A549 (cell line): ENCODE data around the gene MAP3K7. TPM values are rescaled to one million over a fixed set of nuclear protein-coding genes. Genes with fewer than 3 reads are reported as not detected.

ENCODE experiments used
- ATAC-seq, 2 experiments: fragments of 200-7000 bp in 1 of 2; fragments of >200 bp in 1 of 2; cut with Nextera tagmentation in 1 of 2; cut with Tn5 transposase in 1 of 2; 3 replicates each; pipeline versions ENCODE4 v1.8.0 to v1.9.1; 2018 to 2020; ENCODE audit warnings: mild to moderate bottlenecking in 1 of 2, moderate library complexity in 1 of 2
- CTCF ChIA-PET: fragments of 300-600 bp; sonication (Branson Sonifier 250); formaldehyde crosslinking; extraction: SDS; loops from one replicate; lab custom pipeline; 2021; ENCODE audit warnings: antibody characterized with exemption, inconsistent platforms; lab: Yijun Ruan, JAX
- POLR2A ChIA-PET: fragments of 350-600 bp; formaldehyde crosslinking; extraction: SDS; loops from one replicate; lab custom pipeline; 2021; ENCODE audit warnings: antibody characterized with exemption, inconsistent platforms; lab: Yijun Ruan, JAX
- DNase-seq, 2 experiments: peaks; one replicate each; pipeline versions ENCODE4 v3.0.0 to v3.0.0-alpha.2; 2011 to 2016; ENCODE audit warnings: low read depth in 1 of 2, low spot score in 1 of 2
- FAIRE-seq: peaks from 2 replicates; lab custom pipeline; 2011; peaks lifted over from hg19 to GRCh38; lab: Jason Lieb, UNC
- H3K27ac ChIP-seq, 2 experiments: fragments of >200 bp; sonication (Bioruptor Twin); formaldehyde crosslinking; 3 replicates each; pipeline ENCODE4 v1.5.1; 2016 to 2017
- H3K4me1 ChIP-seq: fragments of >200 bp; sonication (Bioruptor Twin); formaldehyde crosslinking; 3 replicates; pipeline ENCODE4 v1.6.1; 2016
- H3K4me2 ChIP-seq: fragments of >200 bp; sonication (Bioruptor Twin); formaldehyde crosslinking; 3 replicates; pipeline ENCODE4 v1.6.1; 2016
- H3K4me3 ChIP-seq: fragments of >200 bp; sonication (Bioruptor Twin); formaldehyde crosslinking; 3 replicates; pipeline ENCODE4 v1.5.1; 2016
- H3K9me3 ChIP-seq: fragments of >200 bp; sonication (Bioruptor Twin); formaldehyde crosslinking; 3 replicates; pipeline ENCODE4 v1.6.1; 2016
- BHLHE40 ChIP-seq: IDR thresholded peaks from 2 replicates; pipeline ENCODE4 v1.6.1; 2012; ENCODE audit warnings: low read depth, low read length, inconsistent platforms
- CEBPB ChIP-seq, 2 experiments: fragments of >200 bp in 1 of 2; sonication (Bioruptor Twin) in 1 of 2; formaldehyde crosslinking in 1 of 2; IDR thresholded peaks; 2 replicates each; pipeline ENCODE4 v1.6.1; 2012 to 2016
- CHD2 ChIP-seq: fragments of 150-350 bp; IDR thresholded peaks from 2 replicates; pipeline ENCODE4 v1.6.1; 2014; ENCODE audit warnings: low read length; ENCODE audit not compliant: partially characterized antibody
- ESRRA ChIP-seq: fragments of 150-350 bp; IDR thresholded peaks from 2 replicates; pipeline ENCODE4 v1.6.1; 2014; ENCODE audit warnings: mild to moderate bottlenecking, low read length, borderline replicate concordance
- GATA3 ChIP-seq: IDR thresholded peaks from 2 replicates; pipeline ENCODE4 v1.6.1; 2012; ENCODE audit warnings: borderline replicate concordance
- HES2 ChIP-seq: fragments of >200 bp; sonication (Bioruptor Twin); formaldehyde crosslinking; IDR thresholded peaks from 2 replicates; pipeline ENCODE4 v1.6.1; 2016
- HMGXB4 ChIP-seq: fragments of 250-450 bp; sonication (Bioruptor Pico); IDR thresholded peaks from 2 replicates; pipeline ENCODE4 v1.5.0; 2021; ENCODE audit warnings: mild to moderate bottlenecking, moderate library complexity, borderline replicate concordance
- JUN ChIP-seq, 2 experiments: fragments of >200 bp; sonication (Bioruptor Twin); formaldehyde crosslinking; IDR thresholded peaks; 2 replicates in 1 of 2; 3 replicates in 1 of 2; pipeline ENCODE4 v1.6.1; 2016 to 2017
- JUNB ChIP-seq: fragments of >200 bp; sonication (Bioruptor Twin); formaldehyde crosslinking; IDR thresholded peaks from 2 replicates; pipeline ENCODE4 v1.6.1; 2016
- KDM5A ChIP-seq: fragments of 200-600 bp; sonication (generic); IDR thresholded peaks from 2 replicates; pipeline ENCODE4 v1.6.1; 2016; ENCODE audit warnings: antibody characterized with exemption, mild to moderate bottlenecking
- NR3C1 ChIP-seq: fragments of >200 bp; sonication (Bioruptor Twin); formaldehyde crosslinking; IDR thresholded peaks from 3 replicates; pipeline ENCODE4 v1.6.1; 2017
- RAD21 ChIP-seq, 2 experiments: fragments of >200 bp in 1 of 2; sonication (Bioruptor Twin) in 1 of 2; formaldehyde crosslinking in 1 of 2; IDR thresholded peaks in 1 of 2; conservative IDR thresholded peaks in 1 of 2; 2 replicates in 1 of 2; 3 replicates in 1 of 2; pipeline ENCODE4 v1.6.1; 2012 to 2018; ENCODE audit warnings: inconsistent platforms in 1 of 2
- RCOR1 ChIP-seq: fragments of 150-350 bp; IDR thresholded peaks from 2 replicates; pipeline ENCODE4 v1.6.1; 2014; ENCODE audit warnings: antibody characterized with exemption, low read length, low read depth
- TP53 ChIP-seq: fragments of 250-450 bp; sonication (Bioruptor Pico); IDR thresholded peaks from 2 replicates; pipeline ENCODE4 v1.5.0; 2021; ENCODE audit warnings: mild to moderate bottlenecking, moderate library complexity
- ZSCAN20 ChIP-seq: fragments of 250-450 bp; sonication (Bioruptor Pico); IDR thresholded peaks from 2 replicates; pipeline ENCODE4 v1.8.0; 2022; ENCODE audit warnings: mild to moderate bottlenecking, moderate library complexity
- WGBS: methylation state at CpG from one replicate; pipeline ENCODE4 v1.1.6; 2017; ENCODE audit errors: missing lambda C conversion rate; 5-methylcytosine and 5-hydroxymethylcytosine counted together
- polyA plus RNA-seq, 4 experiments: library from polyadenylated mRNA; depleted of rRNA in 3 of 4; stranded (reverse); fragments of >200 nt; fragmentation: RNase III in 1 of 4; extraction: RNeasy Plus Mini Kit Qiagen cat#74134 plus additional on column Dnase treatment in 1 of 4; gene quantifications; 2 replicates in 3 of 4; 3 replicates in 1 of 4; pipeline ENCODE4 v1.2.3, GENCODE V29; 2011 to 2017
- TF ChIP-seq, protein P1 (sequence below): IDR thresholded peaks from 2 replicates; pipeline ENCODE4 v1.6.1; 2012; ENCODE audit warnings: low read depth, borderline replicate concordance
- TF ChIP-seq, protein P2 (sequence below): IDR thresholded peaks from 2 replicates; pipeline ENCODE4 v1.6.1; 2012
- TF ChIP-seq, protein P3 (sequence below): fragments of >200 bp; sonication (Bioruptor Twin); formaldehyde crosslinking; IDR thresholded peaks from 3 replicates; pipeline ENCODE4 v1.5.1; 2016

Gene MAP3K7
- polyA plus RNA-seq, 2 of the 4 experiments (the other 2 are of a cell fraction) = 13.7 to 32.0 TPM

DNA sequence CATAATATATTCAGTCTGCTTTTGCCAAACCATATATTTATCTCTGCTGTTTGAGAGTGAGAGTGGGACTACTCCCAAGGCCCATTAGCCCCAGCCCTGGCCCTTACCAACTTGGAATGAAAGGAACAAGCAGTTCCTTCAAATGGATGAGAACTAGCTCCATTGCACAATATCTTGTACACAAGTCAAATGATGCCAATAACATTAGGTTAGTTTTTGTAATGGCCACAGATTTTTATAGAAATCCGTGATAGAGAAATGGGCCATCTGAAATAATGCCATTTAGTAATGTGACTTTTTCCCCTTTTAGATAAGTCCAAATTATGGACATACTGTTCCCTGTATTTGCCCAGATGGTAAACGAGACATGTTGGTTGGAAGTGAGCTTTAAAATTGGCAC lies 117.0 kb downstream of the MAP3K7 start:
- no peaks in the 10 kb centered on the region for H3K9me3 ChIP-seq
- DNase-seq = no peak
- H3K27ac ChIP-seq = no peak overlapping the region
- no peak overlapping the region for H3K4me3 ChIP-seq
- POLR2A ChIA-PET = no interaction called here
- CTCF ChIA-PET = interaction anchor here (2.5 kb wide), 1 partner anchor 529 kb away, joined by 10 read pairs; no protein-coding TSS in a partner anchor
- H3K4me2 ChIP-seq = no peak overlapping the region
- TF ChIP-seq, protein P1, sequence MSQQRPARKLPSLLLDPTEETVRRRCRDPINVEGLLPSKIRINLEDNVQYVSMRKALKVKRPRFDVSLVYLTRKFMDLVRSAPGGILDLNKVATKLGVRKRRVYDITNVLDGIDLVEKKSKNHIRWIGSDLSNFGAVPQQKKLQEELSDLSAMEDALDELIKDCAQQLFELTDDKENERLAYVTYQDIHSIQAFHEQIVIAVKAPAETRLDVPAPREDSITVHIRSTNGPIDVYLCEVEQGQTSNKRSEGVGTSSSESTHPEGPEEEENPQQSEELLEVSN = no peak
- TF ChIP-seq, all 56 proteins: peak for 0
- ATAC-seq (no peak), FAIRE-seq (no peak)
- 44% methylated on average over 2 of the region's 2 CpGs for WGBS
- H3K4me1 ChIP-seq = no peaks in the 10 kb centered on the region

DNA sequence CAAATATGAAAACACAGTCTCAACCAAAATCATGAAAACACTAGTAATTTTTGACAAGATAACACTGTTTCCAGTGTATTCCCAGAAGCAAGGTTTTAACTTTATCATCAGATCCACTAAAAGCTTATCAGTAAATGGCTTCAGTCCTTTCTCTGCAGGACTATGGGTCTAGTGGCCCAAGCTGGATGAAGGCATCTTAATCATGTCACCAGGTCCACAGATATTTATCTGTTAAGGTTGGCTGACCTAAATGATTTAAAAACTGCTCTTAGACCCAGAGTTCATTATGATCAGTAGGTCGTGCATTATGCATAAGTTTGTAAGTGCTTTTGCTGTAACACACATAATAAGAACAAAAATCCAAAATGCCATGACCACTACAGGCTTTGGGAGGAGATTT lies 118.0 kb downstream of the MAP3K7 start:
- ATAC-seq = no peak
- CTCF ChIA-PET = interaction anchor here (1.0 to 2.5 kb wide), 2 partner anchors 9 to 528 kb away, joined by 3 to 10 read pairs; no protein-coding TSS in a partner anchor

GRCh38 chr6:90468080-90468479 lies 118.8 kb downstream of the MAP3K7 start:
- POLR2A ChIA-PET = no interaction called here

More for the DNA sequence above, 118.0 kb downstream of the MAP3K7 start:
- H3K4me2 ChIP-seq = no peak overlapping the region
- DNase-seq (no peak), FAIRE-seq (no peak)
- WGBS = 5% methylated on average over 1 of the region's 1 CpG
- no peak overlapping the region for H3K4me3 ChIP-seq
- no peaks in the 10 kb centered on the region for H3K9me3 ChIP-seq
- H3K4me1 ChIP-seq = no peaks in the 10 kb centered on the region
- POLR2A ChIA-PET = no interaction called here
- TF ChIP-seq HES2 = no peak
- H3K27ac ChIP-seq = no peak overlapping the region

More at GRCh38 chr6:90468080-90468479, 118.8 kb downstream of the MAP3K7 start:
- Histone ChIP-seq H3K4me2 (no peak overlapping the region), H3K27ac (no peak overlapping the region), H3K4me1 (no peaks in the 10 kb centered on the region), H3K9me3 (no peaks in the 10 kb centered on the region), H3K4me3 (no peak overlapping the region)
- no peak for FAIRE-seq
- CTCF ChIA-PET = interaction anchor here (2.5 kb wide), 1 partner anchor 528 kb away, joined by 10 read pairs; no protein-coding TSS in a partner anchor
- DNase-seq = no peak
- no peak for ATAC-seq
- WGBS = 65% methylated on average over 6 of the region's 7 CpGs
- TF ChIP-seq TP53 (CRISPR knock-in tag) = no peak
- no peak for TF ChIP-seq JUN (IDR thresholded peaks at IDR 0.05)
- no peak for TF ChIP-seq JUNB
- TF ChIP-seq RCOR1 = no peak
- TF ChIP-seq HMGXB4 (CRISPR knock-in tag) = no peak
- no peak for TF ChIP-seq NR3C1
- TF ChIP-seq CHD2 = no peak
- TF ChIP-seq RAD21 (conservative IDR thresholded peaks at IDR 0.05 in 1 of 2, IDR thresholded peaks at IDR 0.05 in 1 of 2) = no peak
- TF ChIP-seq KDM5A = no peak
- no peak for TF ChIP-seq BHLHE40
- TF ChIP-seq CEBPB (IDR thresholded peaks at IDR 0.05) = no peak
- no peak for TF ChIP-seq ZSCAN20 (CRISPR knock-in tag)
- TF ChIP-seq, protein P2, sequence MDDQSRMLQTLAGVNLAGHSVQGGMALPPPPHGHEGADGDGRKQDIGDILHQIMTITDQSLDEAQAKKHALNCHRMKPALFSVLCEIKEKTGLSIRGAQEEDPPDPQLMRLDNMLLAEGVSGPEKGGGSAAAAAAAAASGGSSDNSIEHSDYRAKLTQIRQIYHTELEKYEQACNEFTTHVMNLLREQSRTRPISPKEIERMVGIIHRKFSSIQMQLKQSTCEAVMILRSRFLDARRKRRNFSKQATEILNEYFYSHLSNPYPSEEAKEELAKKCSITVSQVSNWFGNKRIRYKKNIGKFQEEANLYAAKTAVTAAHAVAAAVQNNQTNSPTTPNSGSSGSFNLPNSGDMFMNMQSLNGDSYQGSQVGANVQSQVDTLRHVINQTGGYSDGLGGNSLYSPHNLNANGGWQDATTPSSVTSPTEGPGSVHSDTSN = no peak
- TF ChIP-seq ESRRA = no peak
- TF ChIP-seq, protein P3, sequence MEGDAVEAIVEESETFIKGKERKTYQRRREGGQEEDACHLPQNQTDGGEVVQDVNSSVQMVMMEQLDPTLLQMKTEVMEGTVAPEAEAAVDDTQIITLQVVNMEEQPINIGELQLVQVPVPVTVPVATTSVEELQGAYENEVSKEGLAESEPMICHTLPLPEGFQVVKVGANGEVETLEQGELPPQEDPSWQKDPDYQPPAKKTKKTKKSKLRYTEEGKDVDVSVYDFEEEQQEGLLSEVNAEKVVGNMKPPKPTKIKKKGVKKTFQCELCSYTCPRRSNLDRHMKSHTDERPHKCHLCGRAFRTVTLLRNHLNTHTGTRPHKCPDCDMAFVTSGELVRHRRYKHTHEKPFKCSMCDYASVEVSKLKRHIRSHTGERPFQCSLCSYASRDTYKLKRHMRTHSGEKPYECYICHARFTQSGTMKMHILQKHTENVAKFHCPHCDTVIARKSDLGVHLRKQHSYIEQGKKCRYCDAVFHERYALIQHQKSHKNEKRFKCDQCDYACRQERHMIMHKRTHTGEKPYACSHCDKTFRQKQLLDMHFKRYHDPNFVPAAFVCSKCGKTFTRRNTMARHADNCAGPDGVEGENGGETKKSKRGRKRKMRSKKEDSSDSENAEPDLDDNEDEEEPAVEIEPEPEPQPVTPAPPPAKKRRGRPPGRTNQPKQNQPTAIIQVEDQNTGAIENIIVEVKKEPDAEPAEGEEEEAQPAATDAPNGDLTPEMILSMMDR = no peak
- no peak for TF ChIP-seq GATA3
